ENCODE results near the gene DLGAP4.
"Not testable (repeated sequence)": the region's sequence is repeated elsewhere in the genome, so short reads cannot be mapped to it uniquely, and the experiment has no call there.

Gene DLGAP4

DNA sequence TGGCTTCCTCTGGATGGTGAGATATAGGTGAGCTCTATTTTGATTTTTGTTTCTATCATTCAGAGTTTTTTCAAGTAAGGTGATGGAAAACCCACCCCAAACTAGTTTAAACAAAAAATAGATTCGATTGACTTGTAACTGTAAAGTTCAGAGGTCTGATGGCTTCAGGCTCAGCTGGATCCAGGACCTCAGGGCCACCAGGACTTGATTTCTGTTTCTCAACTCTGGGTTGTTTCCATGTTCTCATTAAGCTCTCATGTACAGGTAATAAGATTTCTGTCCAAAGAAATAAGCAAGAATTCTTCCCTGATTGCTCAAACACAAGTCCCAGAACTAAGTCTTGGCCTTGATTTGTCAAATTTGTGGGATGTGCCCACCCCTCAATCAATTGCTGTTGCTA is 67.0 kb downstream of the DLGAP4 start:
- peaks cover 35 to 42% of the 10 kb centered on the region in 2 donors for H3K27me3 Mint-ChIP-seq
- DNase-seq, result no peak
- H3K4me3 Mint-ChIP-seq, result no peak overlapping the region
- H3K9me3 Mint-ChIP-seq, result no peaks in the 10 kb centered on the region
- H3K36me3 Mint-ChIP-seq, result no peaks in the 10 kb centered on the region
- no peaks in the 10 kb centered on the region for H3K4me1 Mint-ChIP-seq
- ATAC-seq (replicated peaks), result no peak
- no peak overlapping the region for H3K27ac Mint-ChIP-seq

- H3K27ac Mint-ChIP-seq, result no peak overlapping the region
- no peaks in the 10 kb centered on the region for H3K4me1 Mint-ChIP-seq
- no peaks in the 10 kb centered on the region for H3K36me3 Mint-ChIP-seq
- peaks cover 47 to 52% of the 10 kb centered on the region in 2 donors for H3K27me3 Mint-ChIP-seq
- no peak for DNase-seq
- ATAC-seq (replicated peaks), result no peak
- no peaks in the 10 kb centered on the region for H3K9me3 Mint-ChIP-seq
- no peak overlapping the region for H3K4me3 Mint-ChIP-seq
These were observed 68.9 kb downstream of the DLGAP4 start for GRCh38 chr20:36374995-36375394.

GRCh38 chr20:36377348-36378326 is 71.5 kb downstream of the DLGAP4 start:
- H3K36me3 Mint-ChIP-seq, result no peaks in the 10 kb centered on the region
- H3K4me1 Mint-ChIP-seq, result no peaks in the 10 kb centered on the region
- H3K4me3 Mint-ChIP-seq, result no peak overlapping the region
- H3K9me3 Mint-ChIP-seq, result no peaks in the 10 kb centered on the region
- no peak overlapping the region for H3K27ac Mint-ChIP-seq
- DNase-seq, result no peak
- peaks cover 37 to 40% of the 10 kb centered on the region in 2 donors for H3K27me3 Mint-ChIP-seq
- no peak for ATAC-seq (replicated peaks)

- no peak overlapping the region for H3K4me3 Mint-ChIP-seq
- no peaks in the 10 kb centered on the region for H3K9me3 Mint-ChIP-seq
- H3K36me3 Mint-ChIP-seq, result no peaks in the 10 kb centered on the region
- no peak for DNase-seq
- ATAC-seq (replicated peaks), result no peak
- H3K27me3 Mint-ChIP-seq, result peaks cover 37 to 40% of the 10 kb centered on the region in 2 donors
- no peak overlapping the region for H3K27ac Mint-ChIP-seq
- H3K4me1 Mint-ChIP-seq, result no peaks in the 10 kb centered on the region
These were observed 72.5 kb downstream of the DLGAP4 start for GRCh38 chr20:36378686-36379085.

GRCh38 chr20:36379914-36380313 is 73.8 kb downstream of the DLGAP4 start:
- not testable (repeated sequence) for H3K36me3 Mint-ChIP-seq; H3K9me3 Mint-ChIP-seq; H3K4me3 Mint-ChIP-seq; ATAC-seq (replicated peaks); H3K27ac Mint-ChIP-seq; DNase-seq; H3K4me1 Mint-ChIP-seq
- peaks cover 37 to 46% of the 10 kb centered on the region in 2 donors for H3K27me3 Mint-ChIP-seq

DNA sequence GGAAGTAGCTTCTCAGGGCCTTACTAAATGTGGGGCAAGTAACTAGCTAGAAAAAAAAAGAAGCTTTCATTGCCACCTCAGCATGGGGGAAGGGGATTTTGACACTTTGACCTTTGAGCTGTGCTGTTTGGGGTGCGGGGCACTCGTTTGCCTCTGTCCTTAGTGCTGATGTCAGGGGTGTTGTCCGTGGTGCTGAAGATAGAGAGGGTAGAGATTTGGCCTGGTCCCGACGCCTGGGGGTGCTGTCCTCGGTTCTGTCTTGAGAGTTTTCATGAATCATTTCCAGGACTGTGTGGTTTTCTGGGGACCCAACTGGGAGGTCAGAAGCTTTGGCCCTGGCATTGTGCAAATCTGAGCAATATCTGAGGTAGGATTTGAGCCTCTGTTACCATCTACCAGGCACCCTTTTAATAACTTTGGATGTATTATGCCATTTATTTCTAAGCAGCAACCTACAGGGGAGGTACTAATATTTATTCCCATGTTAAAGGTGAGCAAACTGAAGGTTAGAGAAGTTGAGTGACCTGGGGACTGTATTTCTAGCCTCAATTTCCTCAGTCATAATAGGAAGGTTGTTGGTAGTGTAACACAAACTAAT is 78.0 kb downstream of the DLGAP4 start:
- peak; percentile 48 to 58 for ATAC-seq (replicated peaks)
- H3K4me3 Mint-ChIP-seq, result no peak overlapping the region
- H3K9me3 Mint-ChIP-seq, result no peaks in the 10 kb centered on the region
- H3K36me3 Mint-ChIP-seq, result no peaks in the 10 kb centered on the region
- H3K27ac Mint-ChIP-seq, result no peak overlapping the region
- DNase-seq, result no peak
- H3K4me1 Mint-ChIP-seq, result no peaks in the 10 kb centered on the region
- H3K27me3 Mint-ChIP-seq, result peaks cover 34 to 38% of the 10 kb centered on the region in 2 donors

- Mint-ChIP-seq H3K27me3 (peaks cover 31 to 36% of the 10 kb centered on the region in 2 donors), H3K4me1 (no peaks in the 10 kb centered on the region), H3K9me3 (peaks cover 0 to 1% of the 10 kb centered on the region in 2 donors), H3K4me3 (no peak overlapping the region), H3K36me3 (no peaks in the 10 kb centered on the region), H3K27ac (no peak overlapping the region)
- no peak for DNase-seq
- no peak for ATAC-seq (replicated peaks)
These were observed 79.4 kb downstream of the DLGAP4 start for GRCh38 chr20:36385503-36385902.

DNA sequence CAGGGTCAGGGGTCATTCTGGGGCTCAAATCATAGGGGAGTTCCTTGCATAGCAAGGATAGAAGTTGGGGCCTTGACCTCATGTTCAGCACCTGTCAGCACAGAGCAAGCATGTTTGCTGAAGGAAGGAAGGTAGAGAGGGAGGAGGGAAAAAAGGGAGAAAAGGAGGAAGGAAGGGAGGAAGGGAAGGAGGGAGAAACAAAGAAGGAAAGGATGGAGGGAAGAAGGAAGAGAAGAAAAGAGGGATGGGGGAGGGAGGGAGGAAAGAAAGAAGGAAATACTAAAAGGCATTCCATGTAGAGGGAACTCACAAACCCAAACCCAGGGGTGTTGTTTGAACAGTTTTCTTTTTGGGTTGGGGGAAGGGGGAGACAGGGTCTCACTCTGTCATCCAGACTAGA is 80.1 kb downstream of the DLGAP4 start:
- no peak overlapping the region for H3K27ac Mint-ChIP-seq

DNA sequence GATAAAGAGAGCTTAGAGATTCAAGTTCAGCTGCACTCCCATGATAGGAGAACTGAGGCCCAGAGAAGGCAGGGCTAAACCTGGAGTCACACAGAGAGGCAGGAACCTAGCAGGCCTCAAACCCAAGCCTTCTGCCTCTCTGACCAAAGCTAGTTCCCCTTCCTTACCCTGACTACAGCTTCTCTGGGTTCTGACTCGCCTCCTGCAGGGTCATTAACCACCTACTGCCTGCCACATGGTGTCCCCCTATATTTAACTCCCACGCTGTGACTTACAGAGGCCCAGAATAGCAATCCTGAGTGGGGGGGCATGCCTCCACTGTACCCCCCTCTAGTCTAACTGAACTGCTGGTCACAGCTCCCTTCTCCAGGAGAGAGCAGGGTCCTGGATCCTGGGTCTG is 84.1 kb downstream of the DLGAP4 start:
- Mint-ChIP-seq H3K4me1 (no peaks in the 10 kb centered on the region), H3K27me3 (peaks cover 35 to 55% of the 10 kb centered on the region in 2 donors), H3K9me3 (peaks cover 0 to 1% of the 10 kb centered on the region in 2 donors), H3K27ac (no peak overlapping the region), H3K4me3 (no peak overlapping the region), H3K36me3 (no peaks in the 10 kb centered on the region)
- DNase-seq, result no peak
- no peak for ATAC-seq (replicated peaks)

More for the DNA sequence above, 80.1 kb downstream of the DLGAP4 start:
- H3K9me3 Mint-ChIP-seq, result peaks cover 0 to 1% of the 10 kb centered on the region in 2 donors
- DNase-seq, result no peak
- peaks cover 31 to 37% of the 10 kb centered on the region in 2 donors for H3K27me3 Mint-ChIP-seq
- H3K36me3 Mint-ChIP-seq, result no peaks in the 10 kb centered on the region
- H3K4me1 Mint-ChIP-seq, result no peaks in the 10 kb centered on the region
- ATAC-seq (replicated peaks), result no peak
- H3K4me3 Mint-ChIP-seq, result no peak overlapping the region

GRCh38 chr20:36390719-36391415 is 84.7 kb downstream of the DLGAP4 start:
- Mint-ChIP-seq H3K27ac (no peak overlapping the region), H3K36me3 (no peaks in the 10 kb centered on the region), H3K4me1 (no peaks in the 10 kb centered on the region), H3K27me3 (peaks cover 34 to 53% of the 10 kb centered on the region in 2 donors), H3K9me3 (peaks cover 0 to 1% of the 10 kb centered on the region in 2 donors), H3K4me3 (no peak overlapping the region)
- ATAC-seq (replicated peaks) (no peak), DNase-seq (no peak)

DNA sequence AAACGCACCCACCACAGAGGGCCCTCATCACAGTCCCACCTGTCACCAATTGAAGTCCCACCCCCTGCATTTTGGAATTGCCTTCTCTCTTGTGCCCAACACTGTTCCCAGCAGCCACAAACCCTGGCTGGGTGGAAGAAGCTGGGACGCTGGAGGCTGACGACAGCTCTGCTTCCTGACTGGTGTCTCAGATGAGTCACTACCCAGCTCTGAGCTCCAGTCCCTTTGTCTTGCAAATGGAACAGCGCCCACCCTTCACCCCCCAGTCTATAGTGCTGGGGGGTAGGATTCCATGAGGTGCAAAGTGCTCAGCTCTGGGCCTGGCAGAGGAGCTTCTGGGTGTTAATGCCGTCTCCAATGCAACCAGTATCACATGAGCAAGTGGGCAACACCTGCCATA is 85.3 kb downstream of the DLGAP4 start:
- Mint-ChIP-seq H3K9me3 (peaks cover 0 to 1% of the 10 kb centered on the region in 2 donors), H3K36me3 (no peaks in the 10 kb centered on the region), H3K27me3 (peaks cover 29 to 47% of the 10 kb centered on the region in 2 donors), H3K27ac (no peak overlapping the region), H3K4me3 (no peak overlapping the region), H3K4me1 (peaks cover 0 to 1% of the 10 kb centered on the region in 2 donors)
- DNase-seq (no peak), ATAC-seq (replicated peaks) (no peak)

DNA sequence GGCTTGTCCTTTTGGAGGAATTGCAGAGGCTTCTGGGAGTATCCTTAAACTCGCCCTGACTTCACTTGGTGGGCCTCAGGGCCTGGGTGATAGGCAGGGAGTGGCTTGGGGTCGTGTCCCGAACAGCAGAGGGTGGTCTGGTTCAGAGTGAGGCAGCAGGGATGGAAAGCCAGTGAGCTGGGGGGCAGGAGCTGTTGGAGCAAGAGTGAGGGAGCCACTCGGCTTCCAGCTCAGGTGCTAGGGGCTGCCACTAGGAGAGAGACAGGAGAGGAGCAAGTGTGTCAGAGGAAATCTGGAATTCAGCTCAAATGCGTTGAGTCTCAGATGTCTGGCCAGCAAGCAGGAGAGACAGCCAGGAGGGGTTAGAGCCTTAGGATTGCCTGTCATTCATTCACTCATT is 85.8 kb downstream of the DLGAP4 start:
- peaks cover 0 to 1% of the 10 kb centered on the region in 2 donors for H3K4me1 Mint-ChIP-seq

DNA sequence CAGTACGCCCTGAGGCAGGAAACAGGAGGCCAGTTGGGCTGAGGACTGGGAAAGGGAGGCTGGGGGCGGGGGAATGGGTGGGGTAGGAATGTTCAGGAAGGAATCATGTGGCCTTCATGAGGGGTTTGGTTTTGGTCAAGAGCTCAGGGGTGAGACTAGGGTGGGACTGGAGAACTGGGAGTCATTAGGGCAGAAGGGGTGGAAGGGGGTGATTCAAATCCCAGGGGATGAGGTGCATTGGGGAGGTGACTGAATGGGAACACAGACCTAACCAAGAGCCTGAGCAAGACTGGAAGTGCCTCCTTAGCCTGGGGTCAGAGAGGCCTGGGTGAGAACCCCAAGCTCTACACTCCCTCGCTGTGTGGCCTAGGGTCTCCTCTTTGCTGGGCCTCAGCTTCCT is 86.8 kb downstream of the DLGAP4 start:
- Mint-ChIP-seq H3K27ac (no peak overlapping the region), H3K27me3 (peaks cover 29 to 46% of the 10 kb centered on the region in 2 donors), H3K9me3 (peaks cover 0 to 1% of the 10 kb centered on the region in 2 donors), H3K36me3 (no peaks in the 10 kb centered on the region), H3K4me1 (peaks cover 0 to 1% of the 10 kb centered on the region in 2 donors), H3K4me3 (no peak overlapping the region)
- no peak for DNase-seq
- no peak for ATAC-seq (replicated peaks)

More for the DNA sequence above, 85.8 kb downstream of the DLGAP4 start:
- Mint-ChIP-seq H3K4me3 (no peak overlapping the region), H3K27ac (no peak overlapping the region), H3K36me3 (no peaks in the 10 kb centered on the region), H3K9me3 (peaks cover 0 to 1% of the 10 kb centered on the region in 2 donors), H3K27me3 (peaks cover 29 to 47% of the 10 kb centered on the region in 2 donors)
- ATAC-seq (replicated peaks) (no peak), DNase-seq (no peak)

GRCh38 chr20:36394340-36394965 is 88.3 kb downstream of the DLGAP4 start:
- H3K36me3 Mint-ChIP-seq, result no peaks in the 10 kb centered on the region
- DNase-seq, result no peak
- no peak for ATAC-seq (replicated peaks)
- no peak overlapping the region for H3K27ac Mint-ChIP-seq
- H3K4me1 Mint-ChIP-seq, result peaks cover 0 to 1% of the 10 kb centered on the region in 2 donors
- peaks cover 0 to 1% of the 10 kb centered on the region in 2 donors for H3K9me3 Mint-ChIP-seq
- no peak overlapping the region for H3K4me3 Mint-ChIP-seq
- H3K27me3 Mint-ChIP-seq, result peaks cover 31 to 47% of the 10 kb centered on the region in 2 donors
